ENCODE results near the gene GSK3A. TPM values are rescaled to one million over a fixed set of nuclear protein-coding genes. Genes with fewer than 3 reads are reported as not detected.

GSK3A gene
- total RNA-seq, 1 experiment from 2014 or later: 50.8 TPM

- no peak for TF ChIP-seq ZNF219 (CRISPR knock-in tag; IDR thresholded peaks at IDR 0.05; ENCODE audit: borderline replicate concordance)
- TF ChIP-seq E2F5 (CRISPR knock-in tag; IDR thresholded peaks at IDR 0.05): no peak
- TF ChIP-seq CBFB (CRISPR knock-in tag; IDR thresholded peaks at IDR 0.05; ENCODE audit: low read depth): no peak
- no peak for TF ChIP-seq ZNF396 (CRISPR knock-in tag; IDR thresholded peaks at IDR 0.05; ENCODE audit: borderline replicate concordance)
These were observed 46.6 kb upstream of the GSK3A start (continued) for GRCh38 chr19:42288881-42289555.

- DNase-seq (ENCODE audit: low spot score): no peak
- POLR2A ChIA-PET: no interaction called here
- Mint-ChIP-seq H3K27me3 (ENCODE audit: low read depth) (no peaks in the 10 kb centered on the region), H3K4me1 (peaks cover 26% of the 10 kb centered on the region), H3K9me3 (no peaks in the 10 kb centered on the region), H3K27ac (no peak overlapping the region), H3K4me3 (no peak overlapping the region), H3K36me3 (peaks cover 15% of the 10 kb centered on the region)
- CTCF ChIA-PET: interaction anchor here (1.0 to 1.4 kb wide), 3 partner anchors 9 to 45 kb away, joined by 3 to 4 read pairs (median 3); partner anchors contain the start of gene GSK3A
- TF ChIP-seq IRF1 (CRISPR knock-in tag; IDR thresholded peaks at IDR 0.05) (no peak), EMX1 (CRISPR knock-in tag; IDR thresholded peaks at IDR 0.05) (no peak), ELF4 (CRISPR knock-in tag; IDR thresholded peaks at IDR 0.05; ENCODE audit: low read depth) (no peak), TEAD1 (CRISPR knock-in tag; IDR thresholded peaks at IDR 0.05) (no peak), TCF7 (CRISPR knock-in tag; IDR thresholded peaks at IDR 0.05; ENCODE audit: low read depth) (no peak), E2F1 (CRISPR knock-in tag; IDR thresholded peaks at IDR 0.05) (no peak)
- TF ChIP-seq, protein P1, sequence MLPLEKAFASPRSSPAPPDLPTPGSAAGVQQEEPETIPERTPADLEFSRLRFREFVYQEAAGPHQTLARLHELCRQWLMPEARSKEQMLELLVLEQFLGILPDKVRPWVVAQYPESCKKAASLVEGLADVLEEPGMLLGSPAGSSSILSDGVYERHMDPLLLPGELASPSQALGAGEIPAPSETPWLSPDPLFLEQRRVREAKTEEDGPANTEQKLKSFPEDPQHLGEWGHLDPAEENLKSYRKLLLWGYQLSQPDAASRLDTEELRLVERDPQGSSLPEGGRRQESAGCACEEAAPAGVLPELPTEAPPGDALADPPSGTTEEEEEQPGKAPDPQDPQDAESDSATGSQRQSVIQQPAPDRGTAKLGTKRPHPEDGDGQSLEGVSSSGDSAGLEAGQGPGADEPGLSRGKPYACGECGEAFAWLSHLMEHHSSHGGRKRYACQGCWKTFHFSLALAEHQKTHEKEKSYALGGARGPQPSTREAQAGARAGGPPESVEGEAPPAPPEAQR (CRISPR knock-in tag; IDR thresholded peaks at IDR 0.05): no peak
- TF ChIP-seq, protein P2, sequence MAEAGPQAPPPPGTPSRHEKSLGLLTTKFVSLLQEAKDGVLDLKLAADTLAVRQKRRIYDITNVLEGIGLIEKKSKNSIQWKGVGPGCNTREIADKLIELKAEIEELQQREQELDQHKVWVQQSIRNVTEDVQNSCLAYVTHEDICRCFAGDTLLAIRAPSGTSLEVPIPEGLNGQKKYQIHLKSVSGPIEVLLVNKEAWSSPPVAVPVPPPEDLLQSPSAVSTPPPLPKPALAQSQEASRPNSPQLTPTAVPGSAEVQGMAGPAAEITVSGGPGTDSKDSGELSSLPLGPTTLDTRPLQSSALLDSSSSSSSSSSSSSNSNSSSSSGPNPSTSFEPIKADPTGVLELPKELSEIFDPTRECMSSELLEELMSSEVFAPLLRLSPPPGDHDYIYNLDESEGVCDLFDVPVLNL (CRISPR knock-in tag; IDR thresholded peaks at IDR 0.05; ENCODE audit: borderline replicate concordance, low read depth): no peak
- ATAC-seq: no peak
These were observed 46.0 kb upstream of the GSK3A start for GRCh38 chr19:42288387-42288786.

DNA sequence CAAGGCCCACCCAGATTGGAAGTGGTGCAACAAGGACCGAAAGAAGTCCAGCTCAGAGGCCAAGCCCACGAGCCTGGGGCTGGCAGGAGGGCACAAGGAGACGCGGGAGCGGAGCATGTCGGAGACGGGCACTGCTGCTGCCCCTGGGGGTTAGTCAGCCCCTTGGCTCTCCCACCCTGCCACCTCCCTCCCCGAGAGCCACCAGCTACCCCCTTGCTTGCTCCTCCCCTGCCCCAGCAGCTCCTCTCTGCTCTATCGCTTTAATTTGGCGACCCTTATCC, 45.4 kb upstream of the GSK3A start:
- Mint-ChIP-seq H3K4me3 (no peak overlapping the region), H3K4me1 (peaks cover 24% of the 10 kb centered on the region), H3K27ac (no peak overlapping the region), H3K9me3 (no peaks in the 10 kb centered on the region), H3K36me3 (peaks cover 12% of the 10 kb centered on the region), H3K27me3 (ENCODE audit: low read depth) (no peaks in the 10 kb centered on the region)
- CTCF ChIA-PET: interaction anchor here (0.6 to 1.4 kb wide), 2 partner anchors 10 to 45 kb away, joined by 3 to 4 read pairs; partner anchors contain the start of gene GSK3A
- POLR2A ChIA-PET: no interaction called here
- DNase-seq (ENCODE audit: low spot score): no peak
- ATAC-seq: no peak
- no peak for TF ChIP-seq ZNF121 (CRISPR knock-in tag; IDR thresholded peaks at IDR 0.05)
- TF ChIP-seq CREB1 (CRISPR knock-in tag; IDR thresholded peaks at IDR 0.05): no peak
- TF ChIP-seq ZNF396 (CRISPR knock-in tag; IDR thresholded peaks at IDR 0.05; ENCODE audit: borderline replicate concordance): no peak
- TF ChIP-seq USF2 (CRISPR knock-in tag; IDR thresholded peaks at IDR 0.05): no peak
- TF ChIP-seq ZNF281 (CRISPR knock-in tag; IDR thresholded peaks at IDR 0.05): no peak
- TF ChIP-seq SMAD4 (CRISPR knock-in tag; IDR thresholded peaks at IDR 0.05): no peak
- no peak for TF ChIP-seq ATF3 (CRISPR knock-in tag; conservative IDR thresholded peaks at IDR 0.05)
- TF ChIP-seq, protein P3, sequence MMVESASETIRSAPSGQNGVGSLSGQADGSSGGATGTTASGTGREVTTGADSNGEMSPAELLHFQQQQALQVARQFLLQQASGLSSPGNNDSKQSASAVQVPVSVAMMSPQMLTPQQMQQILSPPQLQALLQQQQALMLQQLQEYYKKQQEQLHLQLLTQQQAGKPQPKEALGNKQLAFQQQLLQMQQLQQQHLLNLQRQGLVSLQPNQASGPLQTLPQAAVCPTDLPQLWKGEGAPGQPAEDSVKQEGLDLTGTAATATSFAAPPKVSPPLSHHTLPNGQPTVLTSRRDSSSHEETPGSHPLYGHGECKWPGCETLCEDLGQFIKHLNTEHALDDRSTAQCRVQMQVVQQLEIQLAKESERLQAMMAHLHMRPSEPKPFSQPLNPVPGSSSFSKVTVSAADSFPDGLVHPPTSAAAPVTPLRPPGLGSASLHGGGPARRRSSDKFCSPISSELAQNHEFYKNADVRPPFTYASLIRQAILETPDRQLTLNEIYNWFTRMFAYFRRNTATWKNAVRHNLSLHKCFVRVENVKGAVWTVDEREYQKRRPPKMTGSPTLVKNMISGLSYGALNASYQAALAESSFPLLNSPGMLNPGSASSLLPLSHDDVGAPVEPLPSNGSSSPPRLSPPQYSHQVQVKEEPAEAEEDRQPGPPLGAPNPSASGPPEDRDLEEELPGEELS (CRISPR knock-in tag; IDR thresholded peaks at IDR 0.05): no peak
- TF ChIP-seq ETV6 (CRISPR knock-in tag; IDR thresholded peaks at IDR 0.05): no peak
- TF ChIP-seq GRHL2 (CRISPR knock-in tag; IDR thresholded peaks at IDR 0.05; ENCODE audit: insufficient replicate concordance, severe bottlenecking): no peak

Data from WTC11 (cell line).